ENCODE results near the gene BICD1. TPM values are rescaled to one million over a fixed set of nuclear protein-coding genes. Genes with fewer than 3 reads are reported as not detected.
A peak's percentile ranks its signal among the peaks of the same experiment; 100 is the strongest.

BICD1 gene
- total RNA-seq, 6 experiments from 2014 or later: 1.0 to 4.9 (median 2.1) TPM

DNA sequence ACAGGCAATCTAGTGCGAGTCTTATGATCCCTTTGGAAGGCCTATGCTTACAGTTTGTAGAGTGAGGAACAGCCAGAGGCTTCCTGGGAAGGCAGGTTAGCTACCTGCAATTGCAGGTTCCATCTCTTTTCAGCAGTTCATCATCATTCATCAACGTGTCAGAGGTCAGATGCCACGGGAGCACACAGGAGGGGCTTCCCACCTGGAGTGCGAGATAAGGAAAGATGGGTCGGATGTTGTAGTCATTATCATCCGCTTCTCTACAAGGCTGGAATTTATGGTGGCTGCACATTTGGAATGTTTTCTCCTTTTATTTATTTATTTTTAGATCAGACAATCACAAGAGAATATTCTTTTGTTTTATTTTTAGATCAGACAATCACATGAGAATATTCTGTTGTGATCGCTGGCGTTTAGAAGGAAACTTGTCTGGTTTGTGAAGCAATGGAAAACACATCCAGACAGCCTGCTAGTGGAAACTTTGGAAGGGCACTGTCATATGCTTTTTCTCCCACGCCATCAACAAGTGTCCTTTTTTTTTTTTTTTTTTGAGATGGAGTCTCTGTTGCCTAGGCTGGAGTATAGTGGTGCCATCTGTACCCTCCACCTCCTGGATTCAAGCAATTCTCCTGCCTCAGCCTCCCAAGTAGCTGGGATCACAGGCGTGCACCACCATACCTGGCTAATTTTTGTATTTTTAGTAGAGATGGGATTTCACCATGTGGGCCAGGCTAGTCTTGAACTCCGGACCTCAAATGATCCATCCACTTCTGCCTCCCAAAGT is 1.9 kb upstream of the BICD1 start:
- TF ChIP-seq POLR2A (IDR thresholded peaks at IDR 0.05): no peak
- TF ChIP-seq, protein P1, sequence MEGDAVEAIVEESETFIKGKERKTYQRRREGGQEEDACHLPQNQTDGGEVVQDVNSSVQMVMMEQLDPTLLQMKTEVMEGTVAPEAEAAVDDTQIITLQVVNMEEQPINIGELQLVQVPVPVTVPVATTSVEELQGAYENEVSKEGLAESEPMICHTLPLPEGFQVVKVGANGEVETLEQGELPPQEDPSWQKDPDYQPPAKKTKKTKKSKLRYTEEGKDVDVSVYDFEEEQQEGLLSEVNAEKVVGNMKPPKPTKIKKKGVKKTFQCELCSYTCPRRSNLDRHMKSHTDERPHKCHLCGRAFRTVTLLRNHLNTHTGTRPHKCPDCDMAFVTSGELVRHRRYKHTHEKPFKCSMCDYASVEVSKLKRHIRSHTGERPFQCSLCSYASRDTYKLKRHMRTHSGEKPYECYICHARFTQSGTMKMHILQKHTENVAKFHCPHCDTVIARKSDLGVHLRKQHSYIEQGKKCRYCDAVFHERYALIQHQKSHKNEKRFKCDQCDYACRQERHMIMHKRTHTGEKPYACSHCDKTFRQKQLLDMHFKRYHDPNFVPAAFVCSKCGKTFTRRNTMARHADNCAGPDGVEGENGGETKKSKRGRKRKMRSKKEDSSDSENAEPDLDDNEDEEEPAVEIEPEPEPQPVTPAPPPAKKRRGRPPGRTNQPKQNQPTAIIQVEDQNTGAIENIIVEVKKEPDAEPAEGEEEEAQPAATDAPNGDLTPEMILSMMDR (IDR thresholded peaks at IDR 0.05): no peak
- Histone ChIP-seq H3K27me3 (no peaks in the 10 kb centered on the region), H3K27ac (no peak overlapping the region), H3K4me3 (no peak overlapping the region), H3K36me3 (no peaks in the 10 kb centered on the region), H3K4me1 (no peaks in the 10 kb centered on the region), H3K9me3 (no peaks in the 10 kb centered on the region)
- DNase-seq (no peak), ATAC-seq (no peak)
- WGBS (ENCODE audit: insufficient coverage, low coverage, low lambda C conversion rate, missing lambda C conversion rate): 78% methylated on average over 9 of the region's 11 CpGs
- intact Hi-C loops (cut with DNase I): no loop called here

DNA sequence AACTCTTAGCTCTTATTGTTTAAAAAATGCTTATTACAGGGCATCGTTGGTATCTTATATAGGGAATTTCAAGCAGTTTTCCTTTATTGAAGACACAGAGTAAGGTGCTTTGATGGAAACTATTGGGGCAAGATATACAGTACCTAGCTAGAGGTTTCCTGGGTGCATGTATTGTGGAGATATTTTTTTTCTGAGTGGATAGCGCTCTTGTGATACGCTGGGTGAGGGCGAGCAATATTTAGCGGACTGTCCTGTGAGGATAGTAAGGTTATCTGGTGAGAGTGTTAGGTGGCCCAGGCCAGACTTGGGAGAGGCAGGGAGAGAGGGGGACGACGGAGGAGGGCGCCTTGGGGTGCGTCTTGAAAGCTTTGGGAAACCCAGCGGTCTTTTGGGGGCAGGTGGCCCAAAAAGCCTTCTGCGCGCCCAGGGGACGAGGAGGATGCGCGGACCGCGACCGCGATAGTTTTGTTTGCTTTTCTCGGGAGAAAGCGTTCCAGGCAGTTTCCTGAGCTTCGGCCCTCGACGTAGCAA is 596 bp upstream of the BICD1 start:
- WGBS (ENCODE audit: insufficient coverage, low coverage, low lambda C conversion rate, missing lambda C conversion rate): 41% methylated on average over 6 of the region's 24 CpGs
- no peak for DNase-seq
- Histone ChIP-seq H3K27ac (peak overlapping the region; percentile 26 to 69 (median 33)), H3K4me1 (no peaks in the 10 kb centered on the region), H3K36me3 (no peaks in the 10 kb centered on the region), H3K27me3 (no peaks in the 10 kb centered on the region), H3K9me3 (no peaks in the 10 kb centered on the region), H3K4me3 (peak overlapping the region; percentile 81 to 87 (median 84))
- peak in 3 of 4 donors; percentile 7 to 18 (median 16) for ATAC-seq
- TF ChIP-seq, protein P1 (IDR thresholded peaks at IDR 0.05): no peak
- intact Hi-C loops (cut with DNase I): no loop called here

DNA sequence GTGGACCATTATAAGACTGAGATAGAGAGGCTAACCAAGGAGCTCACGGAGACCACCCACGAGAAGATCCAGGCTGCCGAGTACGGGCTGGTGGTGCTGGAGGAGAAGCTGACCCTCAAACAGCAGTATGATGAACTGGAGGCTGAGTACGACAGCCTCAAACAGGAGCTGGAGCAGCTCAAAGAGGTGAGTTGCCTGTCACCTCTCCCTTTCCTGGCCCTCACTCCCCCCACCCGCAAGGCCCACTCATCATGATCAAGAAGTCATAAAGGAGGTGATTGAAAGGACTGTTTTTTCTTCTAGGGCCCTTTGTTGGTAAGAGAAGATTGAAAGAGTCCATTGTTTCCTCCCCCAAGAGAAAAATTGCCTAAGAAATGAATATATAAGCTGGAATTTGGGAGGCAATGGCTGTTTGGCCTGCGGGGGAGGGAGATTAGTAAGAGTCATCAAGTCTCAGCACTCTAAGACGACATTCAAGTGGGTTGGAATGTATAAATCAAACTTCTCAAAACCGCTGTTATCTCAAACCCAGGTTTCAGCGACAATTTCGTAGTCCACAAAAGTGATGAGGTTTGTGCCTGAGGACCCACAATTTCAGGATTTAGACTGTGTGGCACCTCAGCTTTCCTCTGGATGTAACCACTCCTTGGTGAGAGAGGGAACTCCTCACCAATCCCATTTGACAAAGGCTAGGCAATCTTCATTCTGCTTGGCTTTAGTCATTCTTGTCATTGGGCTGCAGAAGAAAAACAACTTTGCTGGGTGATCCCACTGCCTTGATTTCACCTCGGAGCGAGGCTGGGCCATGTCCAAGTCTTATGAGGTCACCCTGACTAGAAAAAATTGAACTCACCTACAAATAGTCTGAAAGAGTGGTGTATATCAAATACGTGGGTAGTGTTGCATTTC is 966 bp downstream of the BICD1 start:
- 27% methylated on average over 13 of the region's 14 CpGs for WGBS (ENCODE audit: insufficient coverage, low coverage, low lambda C conversion rate, missing lambda C conversion rate)
- intact Hi-C loops (cut with DNase I): no loop called here
- no peaks in the 10 kb centered on the region for H3K36me3 ChIP-seq
- H3K4me3 ChIP-seq: peak overlapping the region; percentile 81 to 87 (median 84)
- H3K27ac ChIP-seq: peak overlapping the region in 1 of 3 donors; percentile 69
- no peaks in the 10 kb centered on the region for H3K27me3 ChIP-seq
- peak in 1 of 4 donors; percentile 1 for ATAC-seq
- no peaks in the 10 kb centered on the region for H3K9me3 ChIP-seq
- TF ChIP-seq, protein P1 (IDR thresholded peaks at IDR 0.05): no peak
- no peak for TF ChIP-seq POLR2A (IDR thresholded peaks at IDR 0.05)
- no peaks in the 10 kb centered on the region for H3K4me1 ChIP-seq
- DNase-seq: no peak

DNA sequence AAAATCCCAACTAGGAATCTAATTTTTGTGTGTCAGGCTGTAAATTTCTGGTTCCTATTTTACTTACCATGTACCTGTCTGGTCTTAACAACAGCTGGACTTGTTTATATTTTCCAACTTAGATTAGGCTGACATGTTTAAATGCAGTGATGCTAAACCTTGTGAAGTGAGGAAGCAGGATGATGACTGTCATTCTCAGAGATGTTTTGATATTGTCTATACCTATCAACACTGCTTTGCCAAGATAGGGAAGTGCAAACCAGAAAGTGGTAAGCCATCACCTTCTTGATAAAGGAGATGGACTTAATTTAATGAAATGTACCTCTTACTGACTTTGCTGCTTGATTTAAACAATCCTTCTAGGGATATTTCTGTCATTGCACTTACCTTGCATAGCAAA is 2.1 kb downstream of the BICD1 start:
- DNase-seq (no peak), ATAC-seq (no peak)
- H3K27me3 ChIP-seq: no peaks in the 10 kb centered on the region
- intact Hi-C loops (cut with DNase I): no loop called here
- no peaks in the 10 kb centered on the region for H3K4me1 ChIP-seq
- no peak overlapping the region for H3K27ac ChIP-seq
- H3K36me3 ChIP-seq: no peaks in the 10 kb centered on the region
- TF ChIP-seq POLR2A (IDR thresholded peaks at IDR 0.05): no peak
- TF ChIP-seq, protein P1 (IDR thresholded peaks at IDR 0.05): no peak
- no peaks in the 10 kb centered on the region for H3K9me3 ChIP-seq
- no peak overlapping the region for H3K4me3 ChIP-seq

All from right lobe of liver (tissue), 6 donors.